ENCODE measurements around the gene OPRM1. TPM values are rescaled to one million over a fixed set of nuclear protein-coding genes. Genes with fewer than 3 reads are reported as not detected.
A peak's percentile ranks its signal among the peaks of the same experiment; 100 is the strongest.

The OPRM1 gene
- total RNA-seq, 1 donor from 2014 or later: not detected

- TF ChIP-seq, protein P1, sequence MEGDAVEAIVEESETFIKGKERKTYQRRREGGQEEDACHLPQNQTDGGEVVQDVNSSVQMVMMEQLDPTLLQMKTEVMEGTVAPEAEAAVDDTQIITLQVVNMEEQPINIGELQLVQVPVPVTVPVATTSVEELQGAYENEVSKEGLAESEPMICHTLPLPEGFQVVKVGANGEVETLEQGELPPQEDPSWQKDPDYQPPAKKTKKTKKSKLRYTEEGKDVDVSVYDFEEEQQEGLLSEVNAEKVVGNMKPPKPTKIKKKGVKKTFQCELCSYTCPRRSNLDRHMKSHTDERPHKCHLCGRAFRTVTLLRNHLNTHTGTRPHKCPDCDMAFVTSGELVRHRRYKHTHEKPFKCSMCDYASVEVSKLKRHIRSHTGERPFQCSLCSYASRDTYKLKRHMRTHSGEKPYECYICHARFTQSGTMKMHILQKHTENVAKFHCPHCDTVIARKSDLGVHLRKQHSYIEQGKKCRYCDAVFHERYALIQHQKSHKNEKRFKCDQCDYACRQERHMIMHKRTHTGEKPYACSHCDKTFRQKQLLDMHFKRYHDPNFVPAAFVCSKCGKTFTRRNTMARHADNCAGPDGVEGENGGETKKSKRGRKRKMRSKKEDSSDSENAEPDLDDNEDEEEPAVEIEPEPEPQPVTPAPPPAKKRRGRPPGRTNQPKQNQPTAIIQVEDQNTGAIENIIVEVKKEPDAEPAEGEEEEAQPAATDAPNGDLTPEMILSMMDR (IDR thresholded peaks at IDR 0.05): no peak
- Mint-ChIP-seq H3K36me3 (ENCODE audit: unreplicated experiment) (no peaks in the 10 kb centered on the region), H3K4me1 (ENCODE audit: unreplicated experiment) (no peaks in the 10 kb centered on the region), H3K4me3 (ENCODE audit: unreplicated experiment) (no peak overlapping the region), H3K9me3 (ENCODE audit: unreplicated experiment) (no peaks in the 10 kb centered on the region), H3K27me3 (ENCODE audit: unreplicated experiment) (peaks cover 26% of the 10 kb centered on the region), H3K27ac (ENCODE audit: unreplicated experiment) (no peak overlapping the region)
- DNase-seq (ENCODE audit: extremely low spot score, unreplicated experiment): no peak
Observed at GRCh38 chr6:154138793-154139192, 99.8 kb downstream of the OPRM1 start.

DNA sequence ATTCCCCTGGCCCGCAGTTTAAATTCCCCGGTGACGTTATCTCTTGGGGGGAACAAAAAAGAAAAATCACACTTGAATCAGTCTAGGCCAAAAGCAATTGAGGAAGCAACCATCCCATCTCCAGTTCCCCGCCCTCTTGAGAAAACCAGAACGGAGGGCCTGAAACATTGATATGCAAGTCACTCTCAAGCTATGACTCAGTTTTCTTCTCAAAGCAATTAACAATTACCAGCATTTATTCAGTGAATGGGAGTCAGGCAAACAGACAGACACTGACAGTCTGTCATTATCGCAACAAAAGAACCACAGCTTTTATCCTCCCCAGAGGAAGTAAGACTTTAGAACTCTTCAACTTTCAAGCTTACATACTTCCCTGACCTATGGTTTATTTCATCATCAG is 100.9 kb downstream of the OPRM1 start:
- H3K36me3 Mint-ChIP-seq (ENCODE audit: unreplicated experiment): no peaks in the 10 kb centered on the region
- H3K4me3 Mint-ChIP-seq (ENCODE audit: unreplicated experiment): no peak overlapping the region
- no peak for DNase-seq (ENCODE audit: extremely low spot score, unreplicated experiment)
- H3K4me1 Mint-ChIP-seq (ENCODE audit: unreplicated experiment): no peaks in the 10 kb centered on the region
- TF ChIP-seq, protein P1 (IDR thresholded peaks at IDR 0.05): no peak
- H3K27ac Mint-ChIP-seq (ENCODE audit: unreplicated experiment): no peak overlapping the region
- H3K9me3 Mint-ChIP-seq (ENCODE audit: unreplicated experiment): no peaks in the 10 kb centered on the region
- H3K27me3 Mint-ChIP-seq (ENCODE audit: unreplicated experiment): peaks cover 30% of the 10 kb centered on the region

DNA sequence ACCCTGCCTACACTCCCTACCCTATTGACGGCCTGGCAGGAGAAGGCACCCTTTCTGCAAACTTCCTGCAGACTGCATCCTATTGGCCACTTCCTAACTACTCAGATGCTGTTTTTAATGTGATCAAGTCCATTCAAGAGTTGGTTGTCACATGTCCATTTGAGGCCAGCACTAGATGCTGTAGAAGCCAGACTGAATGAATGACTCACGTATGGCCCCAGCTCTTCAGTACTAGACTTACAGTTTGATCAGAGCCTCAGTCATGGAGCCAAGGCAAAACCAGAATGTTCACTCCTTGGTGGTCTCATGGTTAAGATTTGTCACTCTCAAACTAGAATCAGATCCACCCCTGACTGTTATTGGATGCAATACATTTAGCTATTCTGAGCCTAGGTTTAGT is 101.7 kb downstream of the OPRM1 start:
- no peak overlapping the region for H3K27ac Mint-ChIP-seq (ENCODE audit: unreplicated experiment)
- H3K36me3 Mint-ChIP-seq (ENCODE audit: unreplicated experiment): no peaks in the 10 kb centered on the region
- H3K4me1 Mint-ChIP-seq (ENCODE audit: unreplicated experiment): no peaks in the 10 kb centered on the region
- peaks cover 30% of the 10 kb centered on the region for H3K27me3 Mint-ChIP-seq (ENCODE audit: unreplicated experiment)
- no peak for DNase-seq (ENCODE audit: extremely low spot score, unreplicated experiment)
- no peak overlapping the region for H3K4me3 Mint-ChIP-seq (ENCODE audit: unreplicated experiment)
- TF ChIP-seq, protein P1 (IDR thresholded peaks at IDR 0.05): no peak
- H3K9me3 Mint-ChIP-seq (ENCODE audit: unreplicated experiment): no peaks in the 10 kb centered on the region

- peaks cover 25% of the 10 kb centered on the region for H3K27me3 Mint-ChIP-seq (ENCODE audit: unreplicated experiment)
- H3K27ac Mint-ChIP-seq (ENCODE audit: unreplicated experiment): no peak overlapping the region
- H3K36me3 Mint-ChIP-seq (ENCODE audit: unreplicated experiment): no peaks in the 10 kb centered on the region
- no peak overlapping the region for H3K4me3 Mint-ChIP-seq (ENCODE audit: unreplicated experiment)
- DNase-seq (ENCODE audit: extremely low spot score, unreplicated experiment): no peak
- TF ChIP-seq, protein P1 (IDR thresholded peaks at IDR 0.05): no peak
- H3K9me3 Mint-ChIP-seq (ENCODE audit: unreplicated experiment): peaks cover 6% of the 10 kb centered on the region
- H3K4me1 Mint-ChIP-seq (ENCODE audit: unreplicated experiment): no peaks in the 10 kb centered on the region
Observed at GRCh38 chr6:154143753-154144152, 104.7 kb downstream of the OPRM1 start.

DNA sequence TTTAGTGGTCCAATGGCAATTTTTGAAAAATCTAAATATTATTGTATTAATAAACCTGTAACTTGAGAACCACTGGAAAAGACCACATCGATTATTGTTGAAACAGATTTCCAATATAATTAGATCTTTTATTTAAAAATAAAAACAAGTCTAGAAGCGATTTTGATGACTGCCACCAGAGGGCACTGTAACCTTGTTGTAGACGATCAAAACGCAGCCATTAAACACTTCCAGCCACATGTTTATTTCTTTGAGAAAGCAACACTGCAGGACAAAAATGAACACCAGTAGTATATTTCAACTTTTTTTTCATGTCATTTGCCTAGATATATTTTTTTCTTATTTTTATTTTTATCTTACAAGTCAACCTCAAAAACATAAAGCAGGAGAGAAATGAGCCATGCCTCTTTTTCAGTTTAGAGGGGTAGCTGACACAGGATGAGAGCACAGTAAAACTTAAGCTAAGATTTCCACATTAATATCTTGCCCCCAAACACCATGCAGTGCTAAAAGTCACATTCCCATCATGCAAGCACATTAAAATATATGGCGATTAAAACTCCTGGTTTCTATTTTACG is 115.4 kb downstream of the OPRM1 start:
- DNase-seq (ENCODE audit: extremely low spot score, unreplicated experiment): no peak
- Mint-ChIP-seq H3K4me1 (ENCODE audit: unreplicated experiment) (peaks cover 4% of the 10 kb centered on the region), H3K4me3 (ENCODE audit: unreplicated experiment) (no peak overlapping the region), H3K36me3 (ENCODE audit: unreplicated experiment) (no peaks in the 10 kb centered on the region), H3K27ac (ENCODE audit: unreplicated experiment) (no peak overlapping the region), H3K27me3 (ENCODE audit: unreplicated experiment) (peaks cover 7% of the 10 kb centered on the region), H3K9me3 (ENCODE audit: unreplicated experiment) (no peaks in the 10 kb centered on the region)
- TF ChIP-seq, protein P1 (IDR thresholded peaks at IDR 0.05): peak; percentile 86
